NCI-H526 (cell line): ENCODE measurements around the gene PCYT2.

Experiments
- DNase-seq, 2 experiments: peaks; one replicate each; lab custom pipeline; 2025; lab: John Stamatoyannopoulos, UW

PCYT2 gene

DNA sequence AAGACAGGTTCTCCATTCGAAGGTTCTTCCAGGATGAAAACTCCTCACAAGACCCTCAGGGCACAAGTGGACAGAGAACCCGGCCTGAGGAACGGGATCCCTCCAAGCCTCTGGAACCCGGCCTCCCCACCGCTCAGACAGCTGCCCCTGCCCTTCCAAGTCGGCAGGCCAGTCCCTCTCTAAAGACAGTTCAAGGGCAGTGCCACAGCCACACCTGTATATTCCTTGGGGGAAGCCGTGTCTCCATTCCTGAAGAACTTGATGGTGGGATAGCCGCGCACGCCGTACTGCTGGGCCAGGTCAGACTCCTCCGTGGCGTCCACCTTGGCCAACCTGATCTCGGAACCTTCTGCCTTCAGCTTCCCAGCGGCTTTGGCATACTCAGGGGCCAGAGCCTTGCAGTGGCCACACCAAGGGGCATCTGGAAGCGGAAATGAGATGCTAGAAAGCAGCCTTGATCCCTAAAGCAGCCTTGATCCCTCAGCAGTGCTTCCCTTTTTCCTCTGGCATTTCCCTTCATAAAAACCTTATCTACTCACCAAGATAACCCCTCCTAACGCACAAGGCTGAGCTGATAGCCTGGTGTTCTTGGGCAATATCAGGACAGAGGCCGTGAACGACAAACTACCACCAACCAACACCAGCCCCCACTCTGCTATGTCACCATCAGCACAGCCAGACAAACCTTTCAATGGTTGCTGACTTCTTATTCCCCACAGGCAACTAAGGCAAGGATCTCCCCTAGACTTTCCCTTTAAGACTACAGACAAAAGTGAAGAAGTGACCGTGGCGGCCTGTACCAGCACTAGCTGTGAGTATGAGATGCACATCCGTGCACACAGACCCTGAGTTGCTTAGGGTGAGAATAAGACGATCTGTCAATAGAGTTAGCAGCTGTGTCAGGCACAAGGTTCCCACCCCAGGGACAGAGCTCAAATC, 52.0 kb downstream of the PCYT2 start:
- no peak for DNase-seq

- peak in 1 of 2 experiments; percentile 59 for DNase-seq
These were observed 52.8 kb downstream of the PCYT2 start for GRCh38 chr17:81858170-81858966.

DNA sequence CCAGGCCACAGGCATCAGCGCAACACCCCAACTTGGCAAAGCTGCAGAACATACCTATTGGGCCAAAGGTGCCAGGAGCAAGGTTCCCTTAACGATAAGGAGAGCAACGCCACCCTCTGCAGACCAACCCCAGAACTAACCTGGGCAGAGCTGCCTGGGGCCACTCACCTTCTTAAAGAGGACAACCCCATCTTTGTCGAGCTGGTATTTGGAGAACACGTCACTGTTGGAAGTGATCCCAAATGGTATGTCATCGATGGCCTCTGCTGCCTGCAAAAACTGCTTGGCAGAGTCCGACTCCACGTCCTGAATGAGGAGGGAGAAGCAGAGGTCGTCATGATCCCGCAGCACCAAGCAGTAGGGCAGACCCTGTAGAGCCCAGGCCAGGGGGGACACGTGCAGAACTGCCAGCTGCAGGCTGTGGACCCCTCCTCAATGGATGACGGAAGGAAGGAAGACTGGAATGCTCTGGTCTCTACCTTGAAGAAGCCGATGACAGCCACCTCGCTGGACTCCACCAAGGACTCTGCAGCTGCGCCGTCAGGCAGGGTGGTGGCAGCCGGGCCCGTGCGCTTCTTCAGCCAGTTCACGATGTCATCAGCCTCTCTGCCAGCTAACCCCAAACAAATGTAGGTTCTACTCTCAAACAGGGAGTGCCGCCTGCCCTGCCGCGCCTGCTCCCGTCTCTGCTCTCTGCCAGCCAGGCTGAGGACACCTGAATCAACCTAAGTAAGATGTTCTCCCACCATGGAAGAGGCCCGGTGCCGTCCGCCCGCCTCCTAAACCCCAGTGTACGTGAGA, 56.0 kb downstream of the PCYT2 start:
- DNase-seq = peak in 1 of 2 experiments; percentile 29

GRCh38 chr17:81852237-81852636, 59.0 kb downstream of the PCYT2 start:
- no peak for DNase-seq

DNA sequence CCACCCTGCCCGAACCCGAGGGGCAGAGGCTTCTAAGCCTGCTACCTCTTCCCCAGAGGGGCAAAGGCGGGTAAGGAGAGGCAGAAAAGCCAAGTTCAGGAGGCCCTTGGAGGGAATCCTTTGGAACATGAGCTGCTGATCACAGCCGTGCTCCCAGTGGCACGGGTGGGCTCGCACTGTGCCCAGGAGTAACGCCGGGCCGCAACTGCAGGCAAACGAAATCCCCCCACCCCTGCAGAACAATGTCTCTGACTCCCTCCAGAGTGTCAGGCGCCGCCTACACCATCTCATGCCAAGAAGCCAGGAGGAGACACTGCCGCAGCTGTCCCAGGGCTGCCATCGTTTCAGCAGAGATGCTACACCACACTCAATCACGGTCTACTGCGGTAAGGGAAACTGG, 59.8 kb downstream of the PCYT2 start:
- no peak for DNase-seq
